HG03066 (cell line): Measurements from ENCODE around the gene NUP214.
"Not testable (repeated sequence)": the region's sequence is repeated elsewhere in the genome, so short reads cannot be mapped to it uniquely, and the experiment has no call there.

ENCODE experiments used
- ATAC-seq: cut with Tn5 transposase; IDR thresholded peaks from one replicate; pipeline ENCODE4 v1.9.1; 2021; ENCODE audit warnings: low read depth; ENCODE audit not compliant: unreplicated experiment

NUP214 gene

GRCh38 chr9:131190191-131190590 lies 64.8 kb downstream of the NUP214 start:
- ATAC-seq: no peak

- ATAC-seq: not testable (repeated sequence)
Observed at GRCh38 chr9:131191032-131191431, 65.6 kb downstream of the NUP214 start.

GRCh38 chr9:131191857-131192256 lies 66.5 kb downstream of the NUP214 start:
- no peak for ATAC-seq

- ATAC-seq: no peak
Observed at GRCh38 chr9:131193051-131193450, 67.7 kb downstream of the NUP214 start.

- no peak for ATAC-seq
Observed at GRCh38 chr9:131194762-131195161, 69.4 kb downstream of the NUP214 start.

GRCh38 chr9:131197160-131197911 lies 72.0 kb downstream of the NUP214 start:
- ATAC-seq: no peak

- no peak for ATAC-seq
Observed at GRCh38 chr9:131198041-131198715, 72.8 kb downstream of the NUP214 start.

GRCh38 chr9:131201856-131202255 lies 76.5 kb downstream of the NUP214 start:
- ATAC-seq: no peak

GRCh38 chr9:131203431-131204218 lies 78.2 kb downstream of the NUP214 start:
- no peak for ATAC-seq

GRCh38 chr9:131204285-131204684 lies 78.9 kb downstream of the NUP214 start:
- ATAC-seq: no peak

GRCh38 chr9:131206495-131206894 lies 81.1 kb downstream of the NUP214 start:
- ATAC-seq: no peak

- not testable (repeated sequence) for ATAC-seq
Observed at GRCh38 chr9:131211920-131212319, 86.5 kb downstream of the NUP214 start.

GRCh38 chr9:131214286-131214856 lies 89.0 kb downstream of the NUP214 start:
- no peak for ATAC-seq

GRCh38 chr9:131214876-131215275 lies 89.5 kb downstream of the NUP214 start:
- no peak for ATAC-seq

GRCh38 chr9:131216806-131217205 lies 91.4 kb downstream of the NUP214 start:
- no peak for ATAC-seq

GRCh38 chr9:131217331-131218031 lies 92.1 kb downstream of the NUP214 start:
- no peak for ATAC-seq

GRCh38 chr9:131218370-131218769 lies 93.0 kb downstream of the NUP214 start:
- no peak for ATAC-seq

- ATAC-seq: no peak
Observed at GRCh38 chr9:131220485-131220884, 95.1 kb downstream of the NUP214 start.

- ATAC-seq: no peak
Observed at GRCh38 chr9:131222460-131222859, 97.1 kb downstream of the NUP214 start.

GRCh38 chr9:131226226-131226625 lies 100.8 kb downstream of the NUP214 start:
- ATAC-seq: no peak
